Skeletal muscle tissue (tissue), 4 donors: ENCODE data around the gene PDGFA. TPM values are rescaled to one million over a fixed set of nuclear protein-coding genes. Genes with fewer than 3 reads are reported as not detected.

Source experiments
- H3K27ac ChIP-seq: one replicate; pipeline ENCODE4 v1.7.0; 2013; ENCODE audit warnings: mild to moderate bottlenecking, low read depth, low read length, inconsistent platforms
- H3K27me3 ChIP-seq, 3 donors: one replicate each; pipeline ENCODE4 v1.7.0; 2013; ENCODE audit warnings: low read length in 3 of 3; ENCODE audit not compliant: control insufficient read depth in 3 of 3, insufficient read depth in 3 of 3
- H3K36me3 ChIP-seq, 3 donors: one replicate each; pipeline ENCODE4 v1.7.0; 2013; ENCODE audit warnings: low read length in 3 of 3; ENCODE audit not compliant: control insufficient read depth in 3 of 3, insufficient read depth in 3 of 3
- H3K4me1 ChIP-seq, 3 donors: one replicate each; pipeline ENCODE4 v1.7.0; 2013; ENCODE audit warnings: low read length in 3 of 3, mild to moderate bottlenecking in 3 of 3; ENCODE audit not compliant: control insufficient read depth in 3 of 3, insufficient read depth in 3 of 3
- H3K4me3 ChIP-seq, 3 donors: one replicate each; pipeline ENCODE4 v1.7.0; 2013; ENCODE audit warnings: low read length in 3 of 3
- H3K9ac ChIP-seq, 3 donors: one replicate each; pipeline ENCODE4 v1.7.0; 2013; ENCODE audit warnings: low read length in 3 of 3, mild to moderate bottlenecking in 3 of 3, moderate library complexity in 2 of 3, low read depth in 1 of 3
- H3K9me3 ChIP-seq, 3 donors: one replicate each; pipeline ENCODE4 v1.7.0; 2013; ENCODE audit warnings: low read length in 3 of 3; ENCODE audit not compliant: control insufficient read depth in 3 of 3
- total RNA-seq: library from RNA; depleted of rRNA; stranded (reverse); fragments of >200 nt; gene quantifications from one replicate; pipeline ENCODE4 v1.2.3, GENCODE V29; 2014
- donor health status: Osteomylitis.

PDGFA gene
- total RNA-seq, 1 donor from 2014 or later = 44.4 TPM

DNA sequence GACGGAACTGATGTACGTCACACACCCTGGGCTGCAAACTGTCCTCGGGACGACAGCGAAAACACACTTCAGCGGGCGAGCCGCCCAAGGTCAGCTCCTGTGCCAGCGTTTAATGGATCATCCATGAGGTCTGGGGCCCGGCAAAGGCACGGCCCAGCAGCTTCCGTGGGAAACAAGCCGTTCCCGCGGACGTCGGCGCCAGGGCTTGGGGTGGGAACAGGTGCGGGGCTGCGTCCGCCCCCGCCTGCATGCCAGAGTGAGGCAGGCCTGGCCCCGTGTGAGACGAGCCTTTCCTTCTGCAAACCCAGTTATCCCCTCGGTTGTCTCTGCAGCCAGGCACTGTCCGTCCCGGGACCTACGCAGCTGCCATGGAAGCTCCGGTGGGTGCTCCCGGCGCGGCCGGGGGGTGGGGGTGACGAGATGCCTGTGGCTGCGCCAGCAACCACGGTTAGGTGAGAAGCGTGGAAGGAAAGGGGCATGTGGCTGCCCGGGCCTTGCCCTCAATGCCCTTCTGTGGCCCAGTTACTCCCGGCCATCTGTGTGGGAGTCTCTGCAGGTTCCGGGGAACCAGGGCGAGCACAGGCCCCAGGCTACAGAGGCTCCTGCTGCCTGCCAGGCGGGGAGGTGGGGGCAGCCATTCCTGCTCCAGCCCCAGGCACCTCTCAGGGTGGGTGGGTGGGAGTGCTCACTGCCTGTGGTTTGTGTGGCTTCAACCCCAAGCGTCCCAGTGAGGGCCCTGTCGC lies 42.2 kb upstream of the PDGFA start:
- Histone ChIP-seq H3K4me1 (peaks cover 11 to 37% (median 33%) of the 10 kb centered on the region in 3 donors), H3K9me3 (no peaks in the 10 kb centered on the region), H3K27me3 (peaks cover 0 to 3% (median 0%) of the 10 kb centered on the region in 3 donors), H3K27ac (peak overlapping the region; percentile 39), H3K4me3 (peak overlapping the region in 1 of 3 donors; percentile 41), H3K9ac (peak overlapping the region in 2 of 3 donors; percentile 2 to 70), H3K36me3 (no peaks in the 10 kb centered on the region)

DNA sequence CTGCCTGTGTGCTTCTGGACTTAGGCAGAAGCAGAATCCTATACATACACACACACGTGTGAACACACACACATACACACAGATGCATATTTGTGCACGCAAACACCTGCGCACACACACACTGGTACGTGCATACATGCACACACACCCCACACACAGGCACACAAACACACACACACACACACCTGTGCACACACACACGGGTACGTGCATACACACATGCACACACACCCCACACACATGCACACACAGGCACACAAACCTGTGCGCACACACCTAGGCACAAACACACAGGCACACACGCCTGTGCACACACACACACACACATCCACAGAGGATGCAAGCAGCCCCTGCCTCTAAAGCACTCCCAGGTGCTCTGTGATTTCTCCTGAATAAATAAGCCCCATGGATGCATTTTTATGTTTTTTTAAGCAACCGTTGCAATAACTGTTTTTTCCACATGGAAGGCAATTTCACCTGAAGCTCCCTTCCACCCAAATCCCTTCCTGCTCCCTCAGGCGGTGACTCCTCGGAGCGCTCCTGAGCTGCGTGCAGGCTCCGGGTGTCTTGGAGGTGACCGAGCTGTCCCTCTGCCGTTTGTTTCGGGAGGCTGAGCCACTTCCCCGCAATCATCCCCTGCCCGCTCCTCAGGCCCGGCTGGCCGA lies 41.5 kb upstream of the PDGFA start:
- Histone ChIP-seq H3K27ac (peak overlapping the region; percentile 39), H3K4me3 (peak overlapping the region in 2 of 3 donors; percentile 14 to 41), H3K4me1 (peaks cover 11 to 37% (median 33%) of the 10 kb centered on the region in 3 donors)

DNA sequence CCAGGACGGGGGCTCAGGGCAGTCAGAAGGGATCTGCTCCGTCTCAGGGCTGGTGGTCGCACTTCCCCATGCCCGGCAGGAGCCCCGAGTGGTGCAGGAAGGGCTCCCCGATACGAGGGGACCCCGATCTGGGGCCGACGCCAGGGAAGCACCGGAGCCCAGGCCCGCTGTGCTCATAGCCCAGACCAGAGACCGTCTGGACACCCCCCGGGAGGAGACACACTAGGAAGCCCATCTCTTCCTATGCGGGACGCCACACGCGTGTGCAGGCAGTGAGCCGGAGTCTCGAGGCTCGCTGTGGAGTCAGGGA lies 39.7 kb upstream of the PDGFA start:
- Histone ChIP-seq H3K9me3 (no peaks in the 10 kb centered on the region), H3K27ac (no peak overlapping the region), H3K27me3 (peaks cover 0 to 3% (median 0%) of the 10 kb centered on the region in 3 donors), H3K4me1 (peaks cover 11 to 25% (median 21%) of the 10 kb centered on the region in 3 donors), H3K4me3 (no peak overlapping the region), H3K36me3 (no peaks in the 10 kb centered on the region), H3K9ac (no peak overlapping the region)

More for the DNA sequence above, 41.5 kb upstream of the PDGFA start:
- Histone ChIP-seq H3K9ac (peak overlapping the region in 2 of 3 donors; percentile 2 to 70), H3K9me3 (no peaks in the 10 kb centered on the region), H3K27me3 (peaks cover 0 to 3% (median 0%) of the 10 kb centered on the region in 3 donors), H3K36me3 (no peaks in the 10 kb centered on the region)

DNA sequence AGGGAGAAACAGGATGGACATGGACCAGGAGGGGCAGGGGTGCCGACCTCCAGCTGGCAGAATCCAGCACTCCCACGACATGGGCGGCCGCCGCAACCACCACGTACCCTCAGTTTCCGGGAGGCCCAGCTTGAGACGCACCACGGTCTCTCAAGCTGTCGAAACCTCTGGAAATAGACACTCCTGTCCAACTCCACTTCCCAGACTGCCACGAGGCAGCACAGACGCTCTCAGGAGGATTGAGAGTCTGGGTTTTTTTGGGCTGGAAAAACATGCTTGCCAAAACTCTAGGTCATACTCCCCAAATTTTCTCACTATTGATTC lies 37.9 kb upstream of the PDGFA start:
- Histone ChIP-seq H3K27me3 (peaks cover 0 to 5% (median 3%) of the 10 kb centered on the region in 3 donors), H3K36me3 (no peaks in the 10 kb centered on the region), H3K4me3 (no peak overlapping the region), H3K4me1 (peaks cover 5 to 19% (median 16%) of the 10 kb centered on the region in 3 donors), H3K9ac (no peak overlapping the region), H3K9me3 (no peaks in the 10 kb centered on the region), H3K27ac (no peak overlapping the region)

DNA sequence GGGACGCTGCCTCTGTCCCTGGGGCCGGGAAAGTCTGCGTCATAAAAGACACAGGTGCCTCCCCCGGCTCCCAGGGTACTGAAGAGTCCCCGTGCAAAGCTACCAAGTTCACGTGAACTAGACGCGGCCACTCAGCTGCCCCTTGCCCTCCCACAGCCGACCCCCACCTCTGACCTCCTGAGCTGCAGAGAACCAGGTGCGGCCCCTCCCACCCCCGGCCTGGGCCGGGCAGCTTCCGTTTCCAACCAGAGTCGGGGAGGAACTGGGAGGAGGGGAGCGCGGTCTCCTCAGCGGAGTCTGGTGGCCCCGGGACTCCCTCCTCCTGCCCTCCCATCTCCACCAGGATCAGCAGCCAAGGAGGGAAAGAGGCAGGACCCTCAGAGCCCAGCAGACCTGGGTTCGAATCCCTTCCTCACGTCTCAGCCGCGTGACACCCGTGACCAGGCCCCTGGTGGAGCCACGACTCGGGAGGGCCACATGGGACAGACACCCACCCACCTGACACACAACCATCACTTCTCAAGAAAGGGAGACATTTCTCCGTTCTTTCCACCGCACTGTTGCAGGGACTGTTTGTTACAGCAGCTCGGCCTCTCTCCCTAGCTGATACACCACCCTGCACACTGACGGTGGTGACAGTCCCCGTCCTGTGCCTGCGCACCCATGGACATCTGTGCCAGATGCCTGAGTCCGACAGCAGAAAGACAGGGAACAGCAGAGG lies 37.4 kb upstream of the PDGFA start:
- no peaks in the 10 kb centered on the region for H3K36me3 ChIP-seq
- H3K4me1 ChIP-seq = peaks cover 5 to 21% (median 14%) of the 10 kb centered on the region in 3 donors
- H3K27ac ChIP-seq = no peak overlapping the region
- H3K9me3 ChIP-seq = no peaks in the 10 kb centered on the region
- no peak overlapping the region for H3K4me3 ChIP-seq
- no peak overlapping the region for H3K9ac ChIP-seq
- peaks cover 0 to 5% (median 3%) of the 10 kb centered on the region in 3 donors for H3K27me3 ChIP-seq

DNA sequence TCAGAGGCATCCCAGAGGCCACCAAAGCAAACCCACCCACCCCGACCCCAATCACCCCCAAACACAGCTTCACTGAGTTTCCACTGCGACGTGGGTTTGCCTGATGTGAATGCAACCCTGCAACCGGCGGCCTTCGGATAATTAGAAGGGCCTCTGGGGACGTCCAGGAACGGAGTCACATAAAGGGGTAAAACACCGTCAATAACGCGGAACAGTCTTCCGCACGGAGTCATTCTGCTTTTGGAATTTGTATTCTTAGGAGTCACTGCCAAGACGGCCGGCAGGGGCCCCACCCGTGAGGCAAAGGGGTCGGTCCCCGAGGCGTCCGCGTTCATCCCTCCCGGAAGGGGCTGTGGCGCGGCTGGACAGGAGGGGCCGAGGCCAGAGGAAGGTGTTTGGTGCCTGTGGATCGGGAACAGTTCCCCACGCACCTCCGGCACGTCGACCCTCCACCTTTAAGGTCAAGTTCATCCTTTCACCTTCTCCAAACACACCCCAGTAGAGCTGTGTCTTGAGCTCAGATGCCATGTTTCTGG lies 36.7 kb upstream of the PDGFA start:
- Histone ChIP-seq H3K36me3 (no peaks in the 10 kb centered on the region), H3K9ac (no peak overlapping the region), H3K27me3 (peaks cover 0 to 5% (median 3%) of the 10 kb centered on the region in 3 donors), H3K4me1 (peaks cover 5 to 15% (median 8%) of the 10 kb centered on the region in 3 donors), H3K9me3 (no peaks in the 10 kb centered on the region), H3K4me3 (no peak overlapping the region), H3K27ac (no peak overlapping the region)

DNA sequence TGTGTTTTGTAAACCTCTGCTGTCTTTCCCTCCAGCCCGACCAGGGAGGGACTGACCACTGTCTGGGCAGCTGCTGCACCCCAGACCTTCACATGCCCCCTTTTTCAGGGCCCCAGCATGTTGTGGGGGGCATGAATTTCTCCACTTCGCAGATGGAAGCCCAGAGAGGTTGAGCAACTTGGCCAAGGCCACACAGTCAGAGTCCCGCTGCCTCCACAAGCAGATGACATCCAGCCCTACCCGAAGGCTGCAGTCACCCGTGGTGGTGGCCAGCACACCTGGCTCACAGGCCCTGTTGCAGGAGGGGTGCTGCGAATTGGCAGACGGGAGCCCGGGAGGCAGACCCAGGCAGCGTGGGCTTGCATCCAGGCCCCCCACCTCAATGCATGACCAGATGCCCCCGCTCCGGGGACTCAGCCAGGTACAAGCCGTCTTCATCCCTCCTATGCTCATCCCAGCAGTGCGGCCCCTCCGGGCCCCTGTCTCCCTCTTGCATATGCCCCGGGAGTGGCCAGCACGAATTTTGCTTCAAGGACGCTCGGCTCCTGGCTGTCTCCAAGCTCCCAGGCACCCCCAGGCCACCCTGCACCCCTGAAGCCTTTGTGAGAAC lies 36.0 kb upstream of the PDGFA start:
- H3K36me3 ChIP-seq = no peaks in the 10 kb centered on the region
- H3K4me3 ChIP-seq = no peak overlapping the region
- peaks cover 0 to 5% (median 1%) of the 10 kb centered on the region in 3 donors for H3K27me3 ChIP-seq
- no peak overlapping the region for H3K9ac ChIP-seq
- H3K9me3 ChIP-seq = no peaks in the 10 kb centered on the region
- peaks cover 0 to 8% (median 2%) of the 10 kb centered on the region in 3 donors for H3K4me1 ChIP-seq
- no peak overlapping the region for H3K27ac ChIP-seq

DNA sequence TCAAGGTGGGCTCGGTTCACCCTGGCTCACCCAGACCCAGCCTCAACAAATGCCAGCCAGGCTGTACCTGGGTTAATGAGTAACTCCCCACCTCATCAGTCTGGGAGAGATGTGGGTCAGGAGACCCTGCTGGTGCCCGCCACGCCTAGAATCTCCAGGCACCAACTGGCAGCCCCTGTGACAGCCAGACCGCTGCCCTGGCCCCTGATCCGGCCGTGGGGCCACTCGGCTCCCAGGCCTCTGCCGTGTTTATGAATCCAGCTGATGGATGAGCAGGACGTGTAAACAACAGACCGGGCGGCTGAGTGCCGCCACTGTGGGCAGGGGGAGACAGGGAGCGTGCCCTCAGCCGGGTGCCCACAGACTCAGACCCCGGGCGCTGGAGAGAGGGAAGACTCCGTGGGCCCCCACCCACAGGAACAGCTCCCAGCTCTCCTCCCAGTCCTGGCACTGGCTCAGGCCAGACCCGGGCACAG lies 34.0 kb upstream of the PDGFA start:
- no peak overlapping the region for H3K9ac ChIP-seq
- peaks cover 0 to 5% (median 0%) of the 10 kb centered on the region in 3 donors for H3K4me1 ChIP-seq
- peaks cover 0 to 5% (median 0%) of the 10 kb centered on the region in 3 donors for H3K27me3 ChIP-seq
- H3K4me3 ChIP-seq = no peak overlapping the region
- H3K27ac ChIP-seq = no peak overlapping the region
- peaks cover 0 to under 1% (median 0%) of the 10 kb centered on the region in 3 donors for H3K36me3 ChIP-seq
- H3K9me3 ChIP-seq = no peaks in the 10 kb centered on the region

DNA sequence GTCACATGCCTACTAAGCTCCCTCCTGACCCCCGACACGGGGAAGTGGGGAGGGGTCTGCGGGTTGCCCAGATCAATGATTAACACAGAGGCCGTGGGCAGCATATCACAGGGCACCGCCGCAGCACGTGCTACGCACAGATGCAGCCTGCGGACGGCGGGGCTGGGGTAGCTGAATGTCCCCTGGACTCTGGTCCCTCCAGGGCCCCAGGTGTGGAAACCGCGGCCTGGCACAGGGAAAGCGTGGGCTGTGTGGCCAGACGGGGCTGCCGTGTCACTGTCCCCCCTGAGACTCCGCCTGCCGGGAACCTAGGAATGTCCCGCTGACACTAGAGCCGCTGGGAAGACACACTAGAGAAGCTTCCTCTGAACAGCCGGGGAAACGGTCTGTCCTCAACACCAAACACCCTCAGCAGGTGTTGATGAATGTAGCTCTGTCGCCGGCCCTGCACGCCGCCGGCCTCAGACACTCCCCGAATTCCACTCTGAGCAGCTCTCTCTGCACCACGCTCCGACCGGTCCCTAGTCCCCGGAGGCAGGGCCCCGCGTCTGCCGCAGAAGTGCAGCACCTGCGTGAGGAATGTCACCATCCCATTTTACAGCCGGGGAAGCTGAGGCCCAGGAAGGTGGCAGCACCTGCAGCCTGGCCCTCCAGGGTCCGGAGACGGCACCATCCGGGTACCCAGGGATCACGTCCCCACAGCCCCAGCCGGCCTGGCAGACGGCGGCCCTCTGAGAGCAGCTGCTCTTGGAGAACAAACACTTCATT lies 33.4 kb upstream of the PDGFA start:
- Histone ChIP-seq H3K9ac (no peak overlapping the region), H3K27ac (no peak overlapping the region), H3K4me1 (peaks cover 0 to 5% (median 0%) of the 10 kb centered on the region in 3 donors), H3K36me3 (peaks cover 0 to 2% (median 0%) of the 10 kb centered on the region in 3 donors), H3K9me3 (no peaks in the 10 kb centered on the region), H3K4me3 (no peak overlapping the region), H3K27me3 (peaks cover 0 to 5% (median 0%) of the 10 kb centered on the region in 3 donors)
